ENCODE results near the gene ITGA5.

GRCh38 chr12:54423816-54424150, 4.7 kb upstream of the ITGA5 start:
- TF ChIP-seq CTCF (IDR thresholded peaks at IDR 0.05) (no peak), POLR2A (IDR thresholded peaks at IDR 0.05) (no peak), POLR2AphosphoS5 (IDR thresholded peaks at IDR 0.05) (no peak)

All from prostate gland (tissue), 2 donors.